CD4-positive, CD25-positive, alpha-beta regulatory T cell (primary cell): Measurements from ENCODE around the gene DNASE1. TPM values are rescaled to one million over a fixed set of nuclear protein-coding genes. Genes with fewer than 3 reads are reported as not detected.

ENCODE experiments used
- ATAC-seq, 2 donors: fragments of 150-1000 bp; cut with Tn5 transposase; one replicate each; pipeline ENCODE4 v1.10.0; 2021; ENCODE audit warnings: low read depth in 2 of 2, moderate number of reproducible peaks in 2 of 2, moderate library complexity in 1 of 2
- DNase-seq, 3 donors: peaks; one replicate each; pipeline versions ENCODE4 v3.0.0 to v3.0.0-alpha.2; 2012 to 2022; ENCODE audit warnings: mixed read lengths in 1 of 3
- H3K27ac ChIP-seq: one replicate; pipeline ENCODE4 v1.7.0; 2013; ENCODE audit warnings: mild to moderate bottlenecking, low read length; ENCODE audit not compliant: insufficient read depth, poor library complexity, severe bottlenecking
- H3K27me3 ChIP-seq: one replicate; pipeline ENCODE4 v1.7.0; 2013; ENCODE audit warnings: low read length; ENCODE audit not compliant: control insufficient read depth, insufficient read depth
- H3K36me3 ChIP-seq: one replicate; pipeline ENCODE4 v1.7.0; 2013; ENCODE audit warnings: mild to moderate bottlenecking, low read length, moderate library complexity; ENCODE audit not compliant: control insufficient read depth, insufficient read depth
- H3K4me1 ChIP-seq: 2 replicates; pipeline ENCODE4 v1.7.0; 2013; ENCODE audit warnings: mild to moderate bottlenecking, low read length; ENCODE audit not compliant: insufficient read depth, control insufficient read depth, poor library complexity, severe bottlenecking
- H3K4me3 ChIP-seq: one replicate; pipeline ENCODE4 v1.7.0; 2013; ENCODE audit warnings: low read depth, mild to moderate bottlenecking, low read length, moderate library complexity
- H3K9me3 ChIP-seq, 2 experiments: 1 replicate in 1 of 2; 2 replicates in 1 of 2; pipeline ENCODE4 v1.7.0; 2013; ENCODE audit warnings: low read length in 2 of 2, mild to moderate bottlenecking in 1 of 2, moderate library complexity in 1 of 2; ENCODE audit not compliant: control insufficient read depth in 2 of 2
- H3K27ac Mint-ChIP-seq, 3 donors: one replicate each; pipeline ENCODE4 v1.8.0; 2020 to 2022; ENCODE audit warnings: mild to moderate bottlenecking in 3 of 3, mixed read lengths in 3 of 3, moderate library complexity in 2 of 3
- H3K27me3 Mint-ChIP-seq: one replicate; pipeline ENCODE4 v1.8.0; 2022; ENCODE audit warnings: mild to moderate bottlenecking, mixed read lengths
- H3K36me3 Mint-ChIP-seq: one replicate; pipeline ENCODE4 v1.8.0; 2020; ENCODE audit warnings: mixed read lengths
- H3K4me1 Mint-ChIP-seq, 4 donors: one replicate each; pipeline ENCODE4 v1.8.0; 2020 to 2022; ENCODE audit warnings: mixed read lengths in 4 of 4, mild to moderate bottlenecking in 1 of 4
- H3K4me3 Mint-ChIP-seq, 4 donors: one replicate each; pipeline ENCODE4 v1.8.0; 2020 to 2022; ENCODE audit warnings: mild to moderate bottlenecking in 4 of 4, mixed read lengths in 4 of 4, moderate library complexity in 3 of 4
- H3K9me3 Mint-ChIP-seq, 7 donors: one replicate each; pipeline ENCODE4 v1.8.0; 2020 to 2022; ENCODE audit warnings: mixed read lengths in 7 of 7, mild to moderate bottlenecking in 3 of 7, moderate library complexity in 2 of 7
- polyA plus RNA-seq, 4 donors: library from polyadenylated mRNA; unstranded; fragments of 300-500 nt; fragmentation: Illumina TruSeq; gene quantifications; one replicate each; pipeline ENCODE4 v1.2.3, GENCODE V29; 2021
- total RNA-seq: library from RNA; stranded (reverse); gene quantifications from one replicate; pipeline ENCODE4 v1.2.3, GENCODE V29; 2022

The DNASE1 gene
- total and polyA plus RNA-seq, 5 donors from 2014 or later: 1.6 to 41.9 (median 3.8) TPM

- peak overlapping the region; percentile 87 for H3K27ac ChIP-seq
- H3K27me3 ChIP-seq: no peaks in the 10 kb centered on the region
- peak overlapping the region; percentile 94 to 100 (median 99) for H3K4me3 Mint-ChIP-seq
- no peaks in the 10 kb centered on the region for H3K27me3 Mint-ChIP-seq
- peaks cover 18 to 60% (median 45%) of the 10 kb centered on the region in 4 donors for H3K4me1 Mint-ChIP-seq
- H3K27ac Mint-ChIP-seq: peak overlapping the region in 2 of 3 donors; percentile 90 to 98
- H3K36me3 ChIP-seq: no peaks in the 10 kb centered on the region
- H3K36me3 Mint-ChIP-seq: peaks cover 19% of the 10 kb centered on the region
- H3K9me3 Mint-ChIP-seq: peaks cover 0 to 1% (median 0%) of the 10 kb centered on the region in 7 donors
- peaks cover 35% of the 10 kb centered on the region for H3K4me1 ChIP-seq
- ATAC-seq: no peak
- DNase-seq: peak in 1 of 3 donors; percentile 30
- H3K9me3 ChIP-seq: no peaks in the 10 kb centered on the region
- H3K4me3 ChIP-seq: peak overlapping the region; percentile 86
Measured at GRCh38 chr16:3610698-3611145, 43.8 kb upstream of the DNASE1 start.

- ATAC-seq (peak; percentile 89), DNase-seq (peak; percentile 88 to 94 (median 94))
- H3K4me3 Mint-ChIP-seq: peak within 1 kb of the TSS; percentile 96 to 100 (median 99)
- peak within 1 kb of the TSS; percentile 98 to 100 (median 99) for H3K27ac Mint-ChIP-seq
- no peaks in the 10 kb centered on the region for H3K9me3 ChIP-seq
- H3K27ac ChIP-seq: peak within 1 kb of the TSS; percentile 87
- H3K27me3 Mint-ChIP-seq: no peaks in the 10 kb centered on the region
- H3K36me3 Mint-ChIP-seq: peaks cover 19% of the 10 kb centered on the region
- H3K4me3 ChIP-seq: peak within 1 kb of the TSS; percentile 86
- peaks cover 38% of the 10 kb centered on the region for H3K4me1 ChIP-seq
- peaks cover 24 to 67% (median 47%) of the 10 kb centered on the region in 4 donors for H3K4me1 Mint-ChIP-seq
- H3K9me3 Mint-ChIP-seq: peaks cover 0 to 1% (median 0%) of the 10 kb centered on the region in 7 donors
- H3K36me3 ChIP-seq: no peaks in the 10 kb centered on the region
- H3K27me3 ChIP-seq: no peaks in the 10 kb centered on the region
Measured at GRCh38 chr16:3611146-3611975, 43.1 kb upstream of the DNASE1 start, which contains the start of gene SLX4. Gene SLX4 (minus strand): TSS chr16:3611606. CDS start chr16:3608964, 2,642 bp downstream.

- H3K9me3 ChIP-seq: no peaks in the 10 kb centered on the region
- peak overlapping the region; percentile 87 for H3K27ac ChIP-seq
- H3K36me3 Mint-ChIP-seq: peaks cover 24% of the 10 kb centered on the region
- H3K27ac Mint-ChIP-seq: peak overlapping the region; percentile 60 to 100 (median 98)
- H3K27me3 ChIP-seq: no peaks in the 10 kb centered on the region
- peaks cover 5% of the 10 kb centered on the region for H3K36me3 ChIP-seq
- H3K4me3 Mint-ChIP-seq: peak overlapping the region; percentile 96 to 100 (median 99)
- H3K4me1 Mint-ChIP-seq: peaks cover 24 to 66% (median 47%) of the 10 kb centered on the region in 4 donors
- peaks cover 38% of the 10 kb centered on the region for H3K4me1 ChIP-seq
- DNase-seq (no peak), ATAC-seq (no peak)
- peaks cover 0 to 1% (median 0%) of the 10 kb centered on the region in 7 donors for H3K9me3 Mint-ChIP-seq
- H3K27me3 Mint-ChIP-seq: no peaks in the 10 kb centered on the region
- H3K4me3 ChIP-seq: peak overlapping the region; percentile 75
Measured at GRCh38 chr16:3612510-3613466, 41.7 kb upstream of the DNASE1 start.

- no peaks in the 10 kb centered on the region for H3K9me3 Mint-ChIP-seq
- Histone ChIP-seq H3K4me1 (peaks cover 16% of the 10 kb centered on the region), H3K9me3 (no peaks in the 10 kb centered on the region), H3K36me3 (peaks cover 9% of the 10 kb centered on the region), H3K27me3 (no peaks in the 10 kb centered on the region), H3K27ac (no peak overlapping the region), H3K4me3 (no peak overlapping the region)
- peaks cover 16% of the 10 kb centered on the region for H3K36me3 Mint-ChIP-seq
- no peak for ATAC-seq
- H3K4me3 Mint-ChIP-seq: no peak overlapping the region
- no peak overlapping the region for H3K27ac Mint-ChIP-seq
- no peak for DNase-seq
- H3K4me1 Mint-ChIP-seq: peaks cover 27 to 68% (median 45%) of the 10 kb centered on the region in 4 donors
- H3K27me3 Mint-ChIP-seq: no peaks in the 10 kb centered on the region
Measured at GRCh38 chr16:3618769-3619141, 35.7 kb upstream of the DNASE1 start.

GRCh38 chr16:3623642-3624041 lies 30.8 kb upstream of the DNASE1 start:
- peak overlapping the region in 2 of 3 donors; percentile 49 to 81 for H3K27ac Mint-ChIP-seq
- H3K4me1 Mint-ChIP-seq: peaks cover 27 to 66% (median 42%) of the 10 kb centered on the region in 4 donors
- ATAC-seq (no peak), DNase-seq (no peak)
- Histone ChIP-seq H3K27me3 (no peaks in the 10 kb centered on the region), H3K4me1 (peaks cover 34% of the 10 kb centered on the region), H3K27ac (no peak overlapping the region), H3K4me3 (no peak overlapping the region), H3K9me3 (no peaks in the 10 kb centered on the region), H3K36me3 (peaks cover 3% of the 10 kb centered on the region)
- H3K27me3 Mint-ChIP-seq: no peaks in the 10 kb centered on the region
- no peaks in the 10 kb centered on the region for H3K36me3 Mint-ChIP-seq
- peak overlapping the region in 2 of 4 donors; percentile 5 to 31 for H3K4me3 Mint-ChIP-seq
- no peaks in the 10 kb centered on the region for H3K9me3 Mint-ChIP-seq

- H3K9me3 ChIP-seq: no peaks in the 10 kb centered on the region
- DNase-seq: no peak
- H3K4me3 ChIP-seq: peak overlapping the region; percentile 61
- no peaks in the 10 kb centered on the region for H3K27me3 Mint-ChIP-seq
- H3K4me1 Mint-ChIP-seq: peaks cover 30 to 73% (median 47%) of the 10 kb centered on the region in 4 donors
- peak overlapping the region; percentile 70 for H3K27ac ChIP-seq
- no peaks in the 10 kb centered on the region for H3K9me3 Mint-ChIP-seq
- peak overlapping the region; percentile 85 to 92 (median 91) for H3K27ac Mint-ChIP-seq
- no peaks in the 10 kb centered on the region for H3K27me3 ChIP-seq
- no peaks in the 10 kb centered on the region for H3K36me3 Mint-ChIP-seq
- peaks cover 3% of the 10 kb centered on the region for H3K36me3 ChIP-seq
- H3K4me3 Mint-ChIP-seq: peak overlapping the region in 2 of 4 donors; percentile 56 to 62
- H3K4me1 ChIP-seq: peaks cover 34% of the 10 kb centered on the region
- ATAC-seq: no peak
Measured at GRCh38 chr16:3625331-3625730, 29.2 kb upstream of the DNASE1 start.
